ENCODE results near the gene TAS1R2. TPM values are rescaled to one million over a fixed set of nuclear protein-coding genes. Genes with fewer than 3 reads are reported as not detected.

TAS1R2 gene
- total RNA-seq, 3 donors from 2014 or later (not counting 1 experiment from before 2014, with no cell fraction given), result not detected

- Mint-ChIP-seq H3K4me3 (no peak overlapping the region), H3K27me3 (ENCODE audit: low read depth in 2 of 2) (peaks cover 0 to 15% of the 10 kb centered on the region in 2 donors), H3K4me1 (no peaks in the 10 kb centered on the region), H3K36me3 (no peaks in the 10 kb centered on the region), H3K27ac (no peak overlapping the region), H3K9me3 (no peaks in the 10 kb centered on the region)
- Histone ChIP-seq H3K27ac (ENCODE audit: low read length) (no peak overlapping the region), H3K36me3 (ENCODE audit: control insufficient read depth, insufficient read depth, low read length) (no peaks in the 10 kb centered on the region), H3K4me1 (ENCODE audit: control insufficient read depth, insufficient read depth, low read length) (no peaks in the 10 kb centered on the region), H3K4me3 (ENCODE audit: low read length) (no peak overlapping the region), H3K27me3 (ENCODE audit: control insufficient read depth, insufficient read depth, low read length) (no peaks in the 10 kb centered on the region), H3K9me3 (ENCODE audit: control insufficient read depth, insufficient read depth, low read length) (no peaks in the 10 kb centered on the region)
- ATAC-seq (no peak), DNase-seq (no peak)
- TF ChIP-seq CTCF (IDR thresholded peaks at IDR 0.05), result no peak
- whole genome bisulfite sequencing (ENCODE audit: insufficient coverage), result 81% methylated on average over 3 of the region's 3 CpGs
- intact Hi-C loops (cut with micrococcal nuclease), result no loop called here
Observed at GRCh38 chr1:18802231-18802630, 57.2 kb downstream of the TAS1R2 start.

- TF ChIP-seq CTCF (IDR thresholded peaks at IDR 0.05), result no peak
- Mint-ChIP-seq H3K27ac (no peak overlapping the region), H3K9me3 (no peaks in the 10 kb centered on the region), H3K4me1 (no peaks in the 10 kb centered on the region), H3K36me3 (no peaks in the 10 kb centered on the region), H3K27me3 (ENCODE audit: low read depth in 2 of 2) (peaks cover 0 to 15% of the 10 kb centered on the region in 2 donors), H3K4me3 (no peak overlapping the region)
- no peaks in the 10 kb centered on the region for H3K27me3 ChIP-seq (ENCODE audit: control insufficient read depth, insufficient read depth, low read length)
- no peaks in the 10 kb centered on the region for H3K4me1 ChIP-seq (ENCODE audit: control insufficient read depth, insufficient read depth, low read length)
- DNase-seq (no peak), ATAC-seq (no peak)
- no peaks in the 10 kb centered on the region for H3K9me3 ChIP-seq (ENCODE audit: control insufficient read depth, insufficient read depth, low read length)
- no peaks in the 10 kb centered on the region for H3K36me3 ChIP-seq (ENCODE audit: control insufficient read depth, insufficient read depth, low read length)
- H3K27ac ChIP-seq (ENCODE audit: low read length), result no peak overlapping the region
- intact Hi-C loops (cut with micrococcal nuclease), result no loop called here
- 83% methylated on average over 5 of the region's 6 CpGs for WGBS (ENCODE audit: insufficient coverage)
- no peak overlapping the region for H3K4me3 ChIP-seq (ENCODE audit: low read length)
Observed at GRCh38 chr1:18800258-18800657, 59.2 kb downstream of the TAS1R2 start.

DNA sequence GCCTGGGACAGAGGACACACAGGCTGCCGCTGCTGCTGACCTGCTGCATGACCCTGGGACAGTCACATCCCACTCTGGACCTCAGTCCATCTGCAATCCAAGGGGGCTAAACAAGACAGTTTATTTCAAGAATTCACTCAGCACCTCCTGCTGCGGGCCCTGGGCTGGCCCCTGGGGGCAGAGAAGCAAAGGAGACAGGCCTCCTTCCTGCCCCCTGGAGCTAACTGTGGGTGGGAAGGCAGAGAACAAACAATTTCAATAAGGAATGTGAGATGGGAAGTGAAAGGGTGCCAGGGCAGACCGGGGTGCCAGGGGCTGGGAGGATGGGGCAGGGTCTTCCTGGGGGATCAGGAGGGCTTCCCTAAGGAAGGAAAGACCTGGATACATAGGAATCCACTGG is 60.0 kb downstream of the TAS1R2 start:
- H3K36me3 Mint-ChIP-seq, result no peaks in the 10 kb centered on the region
- Histone ChIP-seq H3K36me3 (ENCODE audit: control insufficient read depth, insufficient read depth, low read length) (no peaks in the 10 kb centered on the region), H3K9me3 (ENCODE audit: control insufficient read depth, insufficient read depth, low read length) (no peaks in the 10 kb centered on the region), H3K27me3 (ENCODE audit: control insufficient read depth, insufficient read depth, low read length) (no peaks in the 10 kb centered on the region), H3K4me3 (ENCODE audit: low read length) (no peak overlapping the region), H3K4me1 (ENCODE audit: control insufficient read depth, insufficient read depth, low read length) (no peaks in the 10 kb centered on the region), H3K27ac (ENCODE audit: low read length) (no peak overlapping the region)
- H3K9me3 Mint-ChIP-seq, result no peaks in the 10 kb centered on the region
- no peak overlapping the region for H3K4me3 Mint-ChIP-seq
- no peak for TF ChIP-seq CTCF (IDR thresholded peaks at IDR 0.05)
- H3K27me3 Mint-ChIP-seq (ENCODE audit: low read depth in 2 of 2), result peaks cover 1 to 11% of the 10 kb centered on the region in 2 donors
- intact Hi-C loops (cut with micrococcal nuclease), result no loop called here
- H3K4me1 Mint-ChIP-seq, result no peaks in the 10 kb centered on the region
- 67% methylated on average over 3 of the region's 3 CpGs for WGBS (ENCODE audit: insufficient coverage)
- no peak for ATAC-seq
- no peak overlapping the region for H3K27ac Mint-ChIP-seq
- no peak for DNase-seq

DNA sequence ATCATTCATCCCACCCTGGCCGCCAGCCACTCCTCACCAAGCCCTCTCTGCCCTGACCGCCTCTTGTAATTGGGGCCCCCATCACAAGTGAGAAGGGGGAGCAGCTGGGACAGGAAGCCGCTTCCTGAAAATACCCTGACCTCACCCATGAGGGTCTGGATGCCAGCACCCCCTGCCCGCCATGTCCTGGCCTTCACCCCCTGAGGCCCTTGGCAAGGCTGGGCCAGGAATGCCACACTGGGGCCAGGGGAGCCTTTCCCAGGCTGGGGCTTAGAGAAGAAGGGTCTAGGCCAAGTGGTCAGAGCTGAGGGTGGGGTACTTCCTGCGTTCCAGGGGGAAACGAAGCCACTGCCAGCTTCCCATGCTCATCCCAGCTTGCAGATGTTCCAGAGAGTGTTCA is 60.5 kb downstream of the TAS1R2 start:
- H3K27ac ChIP-seq (ENCODE audit: low read length), result no peak overlapping the region
- no peak for TF ChIP-seq CTCF (IDR thresholded peaks at IDR 0.05)
- no peak overlapping the region for H3K4me3 ChIP-seq (ENCODE audit: low read length)
- DNase-seq (no peak), ATAC-seq (no peak)
- H3K4me1 ChIP-seq (ENCODE audit: control insufficient read depth, insufficient read depth, low read length), result no peaks in the 10 kb centered on the region
- no peaks in the 10 kb centered on the region for H3K4me1 Mint-ChIP-seq
- no peaks in the 10 kb centered on the region for H3K36me3 ChIP-seq (ENCODE audit: control insufficient read depth, insufficient read depth, low read length)
- no peaks in the 10 kb centered on the region for H3K9me3 ChIP-seq (ENCODE audit: control insufficient read depth, insufficient read depth, low read length)
- WGBS (ENCODE audit: insufficient coverage), result 82% methylated on average over 6 of the region's 6 CpGs
- no peak overlapping the region for H3K27ac Mint-ChIP-seq
- no peak overlapping the region for H3K4me3 Mint-ChIP-seq
- no peaks in the 10 kb centered on the region for H3K9me3 Mint-ChIP-seq
- peaks cover 7 to 12% of the 10 kb centered on the region in 2 donors for H3K27me3 Mint-ChIP-seq (ENCODE audit: low read depth in 2 of 2)
- H3K27me3 ChIP-seq (ENCODE audit: control insufficient read depth, insufficient read depth, low read length), result no peaks in the 10 kb centered on the region
- intact Hi-C loops (cut with micrococcal nuclease), result no loop called here
- no peaks in the 10 kb centered on the region for H3K36me3 Mint-ChIP-seq

All from natural killer cell (primary cell).